Measurements from ENCODE around the gene PIH1D2.
"Not testable (repeated sequence)": the region's sequence is repeated elsewhere in the genome, so short reads cannot be mapped to it uniquely, and the experiment has no call there.

Gene PIH1D2

DNA sequence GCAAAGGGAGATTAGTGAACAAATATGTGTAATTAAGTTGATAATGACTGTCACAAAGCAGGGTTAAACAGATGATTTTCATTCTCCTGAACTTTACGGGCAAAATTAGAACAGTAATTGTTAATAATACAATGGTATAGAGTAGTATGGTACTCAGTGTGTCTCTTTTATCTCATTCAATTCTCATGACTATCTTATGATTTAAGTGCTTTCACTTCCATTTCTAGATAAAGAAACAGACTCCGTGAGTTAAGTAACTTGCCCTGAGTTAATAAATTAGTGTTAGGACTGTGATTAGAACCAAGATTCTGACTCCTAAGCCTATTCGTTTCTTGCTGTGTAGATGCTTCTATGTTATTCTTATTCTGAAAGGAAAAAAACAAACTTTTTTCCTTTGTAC, 22.0 kb downstream of the PIH1D2 start:
- no peak for DNase-seq

DNA sequence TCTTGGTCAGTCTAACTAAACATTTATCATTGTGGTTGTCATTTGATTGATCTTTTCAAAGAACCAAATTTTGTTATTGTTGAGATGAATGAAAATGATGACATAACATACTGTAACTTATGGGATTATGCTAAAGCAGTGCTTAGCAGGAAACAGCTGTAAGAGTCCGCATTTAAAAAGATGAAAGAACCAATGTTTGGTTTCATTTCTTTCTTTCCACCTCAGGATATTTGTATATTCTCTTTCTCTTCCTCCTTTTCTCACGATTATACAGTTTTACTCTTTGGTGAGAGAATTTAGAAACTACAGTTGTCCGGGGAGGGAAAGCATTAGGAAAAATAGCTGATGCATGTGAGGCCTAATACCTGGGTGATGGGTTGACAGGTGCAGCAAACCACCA, 23.1 kb downstream of the PIH1D2 start:
- DNase-seq: no peak

DNA sequence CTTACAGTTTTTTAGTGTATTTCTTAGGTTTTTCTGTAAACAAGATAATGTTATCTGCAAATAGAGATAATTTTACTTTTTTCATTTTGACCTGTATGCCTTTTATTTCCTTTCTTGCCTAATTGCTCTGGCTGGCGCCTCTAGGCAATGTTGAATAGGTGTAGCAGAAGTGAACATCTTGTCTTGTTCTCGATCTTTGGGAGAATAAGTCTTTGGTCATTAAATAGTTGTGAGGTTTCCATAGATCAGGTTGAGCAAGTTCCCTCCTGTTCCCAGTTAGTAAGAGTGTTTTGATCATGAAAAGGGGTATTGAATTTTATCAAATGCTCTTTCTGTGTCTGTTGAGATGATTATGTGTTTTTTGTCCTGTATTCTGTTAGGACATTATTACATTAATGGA, 24.0 kb downstream of the PIH1D2 start:
- DNase-seq: no peak

DNA sequence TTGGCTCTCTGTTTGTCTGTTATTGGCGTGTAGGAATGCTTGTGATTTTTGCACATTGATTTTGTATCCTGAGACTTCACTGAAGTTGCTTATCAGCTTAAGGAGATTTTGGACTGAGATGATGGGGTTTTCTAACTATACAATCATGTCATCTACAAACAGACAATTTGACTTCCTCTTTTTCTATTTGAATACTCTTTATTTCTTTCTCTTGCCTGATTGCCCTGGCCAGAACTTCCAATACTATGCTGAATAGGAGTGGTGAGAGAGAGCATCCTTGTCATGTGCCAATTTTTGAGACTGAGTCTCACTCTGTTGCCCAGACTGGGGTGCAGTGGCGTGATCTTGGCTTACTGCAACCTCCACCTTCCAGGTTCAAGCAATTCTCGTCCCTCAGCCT, 25.6 kb downstream of the PIH1D2 start:
- not testable (repeated sequence) for DNase-seq

DNA sequence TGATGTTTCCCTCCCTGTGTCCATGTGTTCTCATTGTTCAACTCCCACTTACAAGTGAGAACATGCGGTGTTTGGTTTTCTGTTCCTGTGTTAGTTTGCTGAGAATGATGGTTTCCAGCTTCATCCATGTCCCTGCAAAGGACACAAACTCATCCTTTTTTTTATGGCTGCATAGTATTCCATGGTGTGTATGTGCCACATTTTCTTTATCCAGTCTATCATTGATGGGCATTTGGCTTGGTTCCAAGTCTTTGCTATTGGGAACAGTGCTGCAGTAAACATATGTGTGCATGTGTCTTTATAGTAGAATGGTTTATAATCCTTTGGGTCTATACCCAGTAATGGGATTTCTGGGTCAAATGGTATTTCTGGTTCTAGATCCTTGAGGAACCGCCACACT, 27.2 kb downstream of the PIH1D2 start:
- DNase-seq: not testable (repeated sequence)

DNA sequence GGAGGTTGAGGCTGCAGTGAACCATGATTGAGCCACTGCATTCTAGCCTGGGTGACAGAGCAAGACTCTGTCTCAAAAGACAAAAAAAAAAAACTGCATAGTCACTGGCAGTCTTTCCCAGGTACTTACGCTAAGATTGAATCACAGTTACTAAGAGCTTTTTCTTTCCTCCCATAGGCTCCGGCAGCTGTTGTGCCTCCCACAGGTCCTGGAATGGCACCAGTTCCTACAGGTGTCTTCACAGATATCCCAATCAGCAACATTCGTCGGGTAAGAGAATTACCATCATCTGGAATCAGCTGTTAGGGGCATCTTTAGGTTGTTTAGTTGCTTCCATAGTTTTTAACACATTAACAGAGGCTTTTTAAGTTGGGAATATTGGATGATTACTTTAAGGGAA, 28.9 kb downstream of the PIH1D2 start:
- DNase-seq: no peak

DNA sequence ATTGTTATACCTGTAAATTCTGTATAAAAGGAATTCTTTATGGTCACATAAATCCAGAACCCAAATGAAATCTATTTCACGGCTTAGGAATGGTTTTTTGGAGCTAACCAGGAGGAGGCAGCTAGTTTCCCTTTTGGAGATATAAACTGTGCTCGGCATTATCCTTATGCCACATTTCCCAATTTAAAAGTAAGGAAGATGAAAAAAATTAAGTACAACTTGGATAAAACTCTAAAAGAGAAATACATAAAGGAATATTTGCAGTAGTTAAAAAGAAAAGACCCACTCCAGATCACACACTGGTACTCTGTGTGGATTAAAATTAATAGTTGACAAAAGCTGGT, 30.9 kb downstream of the PIH1D2 start:
- DNase-seq: no peak

DNA sequence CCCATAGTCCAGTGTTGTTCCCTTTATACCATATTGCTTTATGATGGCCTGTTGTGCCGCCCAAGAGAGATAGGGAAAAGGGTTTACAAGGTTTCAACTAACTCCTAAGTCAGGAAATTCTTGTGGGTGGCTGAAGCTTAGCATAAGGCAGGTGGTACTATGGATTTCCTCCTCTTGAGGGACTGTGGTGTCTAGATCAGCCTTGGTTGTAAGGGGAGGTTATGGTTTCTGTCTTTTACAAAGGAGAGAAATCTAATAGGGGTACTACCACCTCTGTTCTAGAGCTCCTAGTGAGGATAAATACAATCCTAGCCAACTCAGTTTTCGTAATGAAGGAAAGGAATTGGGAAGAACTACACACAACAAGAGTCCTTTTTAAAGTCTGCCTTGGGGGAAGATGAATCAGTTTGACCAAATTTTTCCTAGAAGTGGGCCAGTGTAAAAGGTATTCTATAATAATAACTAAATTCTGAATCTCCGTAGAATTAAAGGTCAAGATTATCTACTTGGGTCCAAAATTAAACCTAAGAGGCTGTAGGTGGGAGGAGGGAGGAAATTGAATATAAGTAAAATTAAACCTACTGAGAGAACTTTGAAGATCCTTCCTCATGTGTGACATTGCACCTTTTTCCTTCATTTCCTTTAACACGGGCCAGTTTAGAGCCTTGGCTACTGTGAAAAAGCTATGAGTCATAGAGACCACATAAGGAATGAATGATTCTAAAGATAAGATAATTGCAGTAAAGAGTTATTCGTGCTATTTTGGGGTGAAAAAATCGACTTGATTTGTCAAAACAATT, 31.5 kb downstream of the PIH1D2 start:
- DNase-seq: no peak

DNA sequence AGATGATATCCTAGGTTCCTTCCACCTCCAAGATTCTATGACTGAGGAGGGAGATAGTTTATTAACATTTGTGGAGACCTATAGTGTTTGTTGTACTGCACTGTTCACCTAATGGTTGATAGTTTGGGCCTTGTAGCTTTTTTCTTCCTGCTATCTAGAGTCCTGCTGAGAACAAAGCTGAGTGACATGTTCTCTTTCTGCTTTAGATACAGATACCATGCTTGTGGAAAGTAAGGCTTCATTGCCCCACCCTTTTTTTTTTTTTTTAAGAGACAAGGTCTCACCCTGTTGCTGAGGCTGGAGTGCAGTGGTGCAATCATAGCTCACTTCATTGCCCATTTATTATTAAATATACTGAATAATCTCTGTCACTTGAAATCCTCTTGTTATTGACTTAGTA, 36.3 kb downstream of the PIH1D2 start:
- no peak for DNase-seq

DNA sequence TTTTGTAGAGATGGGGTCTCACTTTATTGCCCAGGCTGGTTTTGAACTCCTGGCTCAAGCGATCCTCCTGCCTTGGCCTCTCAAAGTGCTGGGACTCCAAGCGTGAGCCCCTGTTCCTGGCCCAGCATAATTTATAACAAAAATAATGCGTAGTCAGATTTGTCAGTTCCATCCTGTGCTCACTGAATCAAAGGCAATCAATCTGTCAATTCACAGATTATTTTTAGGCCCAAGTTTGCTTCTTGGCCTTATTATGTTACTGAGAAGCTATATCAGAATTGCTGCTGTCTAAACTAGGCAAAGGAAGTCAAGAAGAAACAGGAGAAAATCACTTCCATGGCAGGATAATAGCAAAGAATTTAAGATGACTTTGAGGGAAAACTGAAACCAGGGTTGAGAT, 39.9 kb downstream of the PIH1D2 start:
- DNase-seq: no peak

DNA sequence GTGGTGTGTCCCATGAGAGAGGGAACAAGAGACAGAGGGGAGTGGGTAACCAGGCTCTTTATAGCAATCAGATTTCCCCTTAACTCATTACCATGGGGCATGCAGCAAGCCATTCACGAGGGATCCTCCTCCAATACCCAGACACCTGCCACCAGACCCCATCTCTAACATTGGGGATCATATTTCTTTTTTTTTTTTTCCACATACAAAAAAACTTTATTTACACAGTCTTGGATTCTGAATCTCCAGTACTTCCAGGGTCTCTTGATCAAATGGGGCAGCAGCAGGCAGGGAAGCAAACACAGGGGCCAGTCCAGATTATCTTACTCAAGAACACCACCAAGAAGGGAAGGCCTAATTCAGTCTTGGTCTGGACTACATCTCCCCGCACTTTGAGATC, 44.4 kb downstream of the PIH1D2 start:
- no peak for DNase-seq

DNA sequence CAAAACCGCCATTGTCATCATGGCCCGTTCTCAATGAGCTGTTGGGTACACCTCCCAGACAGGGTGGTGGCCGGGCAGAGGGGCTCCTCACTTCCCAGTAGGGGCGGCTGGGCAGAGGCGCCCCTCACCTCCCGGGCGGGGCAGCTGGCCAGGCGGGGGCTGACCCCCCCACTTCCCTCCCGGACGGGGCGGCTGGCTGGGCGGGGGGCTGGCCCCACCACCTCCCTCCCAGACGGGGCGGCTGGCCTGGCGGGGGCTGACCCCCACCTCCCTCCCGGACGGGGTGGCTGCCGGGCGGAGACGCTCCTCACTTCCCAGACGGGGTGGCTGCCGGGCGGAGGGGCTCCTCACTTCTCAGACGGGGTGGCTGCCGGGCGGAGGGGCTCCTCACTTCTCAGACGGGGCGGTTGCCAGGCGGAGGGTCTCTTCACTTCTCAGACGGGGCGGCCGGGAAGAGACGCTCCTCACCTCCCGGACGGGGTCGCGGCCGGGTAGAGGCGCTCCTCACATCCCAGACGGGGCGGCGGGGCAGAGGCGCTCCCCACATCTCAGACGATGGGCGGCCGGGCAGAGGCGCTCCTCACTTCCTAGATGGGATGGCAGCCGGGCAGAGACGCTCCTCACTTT, 46.9 kb downstream of the PIH1D2 start:
- not testable (repeated sequence) for DNase-seq

DNA sequence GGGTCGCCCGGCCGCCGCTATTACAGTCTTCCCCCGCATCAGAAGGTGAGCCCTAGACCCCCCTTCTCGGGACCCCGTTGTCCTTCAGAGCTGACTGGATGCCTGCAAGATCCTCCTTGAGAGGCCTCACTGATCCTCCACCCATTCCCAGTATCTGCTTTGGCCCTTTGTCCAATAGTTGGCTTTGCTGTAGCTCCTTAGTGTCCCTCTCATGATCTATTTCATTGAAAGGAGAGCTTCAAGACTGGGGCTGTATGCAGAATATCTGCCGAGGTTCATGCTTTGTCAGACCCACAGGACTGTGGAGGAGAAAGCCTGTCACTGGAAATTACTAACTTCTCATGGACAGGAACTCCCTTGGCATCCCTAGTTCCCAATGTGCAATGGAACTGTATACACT, 48.1 kb downstream of the PIH1D2 start:
- DNase-seq: peak in 1 of 14 donors; percentile 48

DNA sequence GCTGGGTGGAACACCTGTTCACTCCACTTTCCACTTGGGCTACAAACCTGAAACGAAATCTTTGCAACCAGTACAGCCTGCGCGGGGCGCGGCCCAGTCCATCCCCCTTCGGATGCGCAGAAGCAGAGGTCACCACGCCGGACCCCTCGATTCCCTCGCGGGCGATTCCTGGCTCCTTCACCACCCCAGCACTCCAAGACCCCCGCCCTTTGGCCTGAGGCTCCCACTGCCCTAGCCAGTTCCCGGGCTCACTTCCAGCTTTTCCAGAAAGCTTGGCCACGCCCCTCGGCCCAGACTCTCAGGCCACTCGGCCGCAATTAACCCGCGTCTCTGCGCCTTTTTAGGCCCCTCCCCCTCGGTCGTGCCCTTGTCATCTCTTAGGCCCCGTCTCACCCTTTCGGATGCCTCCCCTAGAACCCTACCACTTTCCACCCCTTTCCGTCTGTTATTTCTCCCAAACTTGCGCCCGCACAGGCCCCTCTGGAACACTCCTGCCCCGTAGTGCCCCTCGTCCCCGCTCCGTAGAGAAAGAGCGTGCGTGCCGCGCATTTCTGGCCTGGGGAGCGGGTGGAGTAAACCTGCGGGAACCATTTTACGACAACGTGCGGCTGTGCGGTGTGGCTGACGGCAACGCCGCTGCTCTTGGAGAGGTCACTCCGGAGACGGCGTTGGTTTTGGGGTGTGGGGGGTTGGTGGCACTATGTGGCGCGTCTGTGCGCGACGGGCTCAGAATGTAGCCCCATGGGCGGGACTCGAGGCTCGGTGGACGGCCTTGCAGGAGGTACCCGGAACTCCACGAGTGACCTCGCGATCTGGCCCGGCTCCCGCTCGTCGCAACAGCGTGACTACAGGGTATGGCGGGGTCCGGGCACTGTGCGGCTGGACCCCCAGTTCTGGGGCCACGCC, 48.8 kb downstream of the PIH1D2 start, which contains the start of gene DLAT:
TSS of gene DLAT (plus strand) at position 636 of the 906 bp plus-strand sequence. CDS start at position 701, 65 bp downstream.
- DNase-seq: peak; percentile 17 to 92 (median 79)

DNA sequence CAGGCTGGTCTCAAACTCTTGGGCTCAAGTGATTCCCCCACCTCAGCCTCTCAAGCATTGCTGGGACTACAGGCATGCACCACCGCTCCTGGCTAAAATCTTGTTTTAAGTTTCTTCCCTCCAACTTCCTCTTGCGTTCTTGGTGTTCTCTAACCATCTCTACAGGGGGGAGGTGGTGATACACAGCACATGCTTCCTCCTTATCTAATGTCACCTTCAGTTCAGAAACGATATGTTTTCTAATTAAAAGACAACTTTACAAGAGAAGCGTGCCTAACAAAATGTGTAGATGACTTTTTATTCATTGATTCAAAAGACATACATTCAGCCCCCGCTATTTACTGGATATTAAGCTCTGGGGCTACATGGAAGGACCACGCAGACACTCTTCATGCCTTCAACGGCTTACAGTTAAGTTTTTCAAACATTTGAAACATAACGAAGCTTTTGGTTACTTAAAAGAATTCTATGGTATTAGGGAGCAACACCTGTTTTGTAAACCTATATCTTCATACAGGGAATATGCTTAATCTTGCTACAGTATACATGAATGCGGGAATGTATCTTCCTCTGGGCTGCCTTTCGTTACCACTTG, 49.5 kb downstream of the PIH1D2 start:
- no peak for DNase-seq

DNA sequence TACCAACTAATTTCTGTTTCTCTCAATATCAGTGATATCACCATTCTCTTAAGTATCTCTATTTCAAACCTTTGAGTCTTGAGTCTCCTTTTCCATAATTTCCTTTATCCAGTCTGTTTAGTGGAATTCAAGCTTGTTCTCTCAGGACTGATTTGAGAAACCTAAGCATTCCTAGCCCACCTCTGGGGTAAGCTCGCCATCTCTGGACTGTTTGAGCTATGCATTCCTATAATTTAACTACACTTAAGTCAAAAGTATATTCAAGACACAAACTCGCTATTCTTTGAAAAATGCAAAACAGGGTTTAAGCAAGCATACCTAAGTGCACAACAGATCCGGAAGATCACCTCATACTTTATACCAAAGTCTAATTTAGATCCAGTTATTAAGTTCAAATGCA, 50.7 kb downstream of the PIH1D2 start:
- DNase-seq: no peak

DNA sequence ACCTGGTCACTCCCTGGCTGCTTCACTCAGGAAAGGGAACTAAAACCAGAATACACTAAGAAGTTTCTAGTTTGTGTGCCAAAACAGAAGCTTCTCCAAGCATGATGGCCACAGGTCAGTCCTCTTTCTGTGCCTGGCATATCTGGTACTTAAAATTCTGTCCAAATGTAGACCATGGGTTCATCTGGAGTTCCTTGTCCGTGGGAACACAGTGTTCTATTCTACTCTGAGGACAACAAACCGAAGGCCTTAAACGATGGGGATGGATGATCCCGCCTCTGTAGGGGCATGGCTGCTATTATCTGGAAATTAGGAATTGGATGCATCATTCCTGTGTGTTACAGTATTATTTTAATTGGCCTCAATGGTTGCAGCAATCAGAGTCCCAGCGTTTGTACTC, 54.8 kb downstream of the PIH1D2 start:
- no peak for DNase-seq

All from C1 segment of cervical spinal cord (tissue), 14 donors.